ENCODE data around the gene SKIDA1.

DNA sequence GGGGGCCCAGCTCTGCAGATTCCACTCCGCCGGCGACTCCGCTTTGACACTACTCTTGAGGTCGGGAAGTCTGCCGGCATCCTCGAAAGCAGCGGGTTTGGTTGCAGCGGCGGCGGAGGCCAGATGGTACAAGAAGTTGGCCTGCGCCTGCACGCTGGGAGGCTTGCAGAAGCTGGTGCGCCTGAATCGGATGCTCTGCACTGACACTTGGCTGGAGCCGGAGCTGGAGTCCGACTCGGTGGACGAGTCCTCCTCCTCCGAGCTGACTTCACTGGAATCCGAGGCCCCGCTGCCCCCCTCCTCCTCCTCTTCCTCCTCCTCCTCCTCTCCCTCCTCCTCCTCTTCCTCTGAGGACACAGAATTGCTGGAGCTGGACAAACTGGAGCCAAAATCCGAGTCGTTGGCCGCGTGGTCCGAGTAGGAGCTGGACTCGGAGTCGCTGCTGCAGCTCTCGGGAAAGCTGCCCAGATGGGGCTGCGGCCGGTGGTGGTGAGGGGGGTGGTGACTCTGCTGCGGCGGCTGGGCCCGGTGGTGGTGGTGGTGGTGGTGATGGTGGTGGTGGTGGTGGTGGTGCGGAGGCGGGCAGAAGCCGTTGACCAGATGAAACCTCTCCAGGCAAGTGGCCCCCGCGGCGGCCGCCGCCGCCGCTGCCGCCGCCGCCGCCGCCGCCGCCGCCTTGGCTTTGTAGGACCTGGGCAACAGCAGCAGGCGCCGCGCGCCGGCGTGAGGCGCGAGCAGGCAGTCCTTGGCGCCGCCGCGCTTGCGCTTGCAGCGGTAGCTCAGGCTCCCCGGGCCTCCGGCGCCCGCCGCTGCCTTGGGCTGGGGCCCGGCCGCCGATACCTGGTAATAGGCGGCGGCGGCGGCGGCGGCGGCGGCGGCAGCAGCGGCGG is 9.0 kb downstream of the SKIDA1 start:
- TF ChIP-seq CTCF (conservative IDR thresholded peaks at IDR 0.05; ENCODE audit: low read depth, low read length), result no peak
- no peak for TF ChIP-seq EZH2 (IDR thresholded peaks at IDR 0.05; ENCODE audit: borderline replicate concordance, low read depth, low read length, poor library complexity, severe bottlenecking)
